HG02588 (cell line): ENCODE measurements around the gene DAAM1.

Experiments used
- ATAC-seq: cut with Tn5 transposase; IDR thresholded peaks from one replicate; pipeline ENCODE4 v1.9.1; 2021; ENCODE audit warnings: mild to moderate bottlenecking, moderate library complexity; ENCODE audit not compliant: unreplicated experiment

Gene DAAM1

DNA sequence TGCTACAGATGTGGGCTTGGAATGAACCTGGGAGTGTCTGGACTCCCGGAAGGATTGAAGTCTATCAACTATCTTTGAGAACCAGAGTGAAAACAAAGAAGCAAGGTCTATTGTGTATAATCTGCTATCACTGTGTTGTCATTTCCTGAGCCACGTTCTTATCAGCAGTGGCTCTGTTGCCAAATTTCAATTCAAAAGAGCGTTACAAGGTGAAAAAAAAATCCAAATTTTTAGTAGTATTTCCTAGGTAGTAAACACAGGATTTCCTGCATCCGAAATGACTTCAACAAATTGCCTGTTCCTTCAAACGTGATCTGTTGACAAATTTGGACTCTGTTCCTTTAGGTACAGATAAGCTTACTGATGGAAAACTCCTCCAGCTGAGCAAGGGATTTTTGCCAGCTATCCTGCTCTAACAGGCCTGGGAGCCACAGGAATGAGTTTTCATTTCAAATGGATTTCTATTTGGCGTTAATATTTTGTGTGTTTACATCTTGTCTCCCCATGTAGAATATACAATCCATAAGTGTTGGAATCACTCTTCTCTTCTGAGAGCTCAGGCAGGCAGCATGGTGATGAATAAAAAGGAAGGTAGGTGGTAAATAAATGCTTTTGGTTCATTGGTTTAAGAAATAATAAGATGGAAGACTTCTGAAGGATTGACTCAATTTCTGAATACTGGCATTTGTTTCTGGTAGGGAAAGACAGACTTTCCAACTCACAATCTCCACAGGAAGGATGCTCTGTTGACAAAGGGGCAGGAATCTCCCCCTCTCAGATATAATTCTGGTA lies 218.2 kb downstream of the DAAM1 start:
- no peak for ATAC-seq

- ATAC-seq, result no peak
Observed at GRCh38 chr14:59407246-59408010, 219.0 kb downstream of the DAAM1 start.

DNA sequence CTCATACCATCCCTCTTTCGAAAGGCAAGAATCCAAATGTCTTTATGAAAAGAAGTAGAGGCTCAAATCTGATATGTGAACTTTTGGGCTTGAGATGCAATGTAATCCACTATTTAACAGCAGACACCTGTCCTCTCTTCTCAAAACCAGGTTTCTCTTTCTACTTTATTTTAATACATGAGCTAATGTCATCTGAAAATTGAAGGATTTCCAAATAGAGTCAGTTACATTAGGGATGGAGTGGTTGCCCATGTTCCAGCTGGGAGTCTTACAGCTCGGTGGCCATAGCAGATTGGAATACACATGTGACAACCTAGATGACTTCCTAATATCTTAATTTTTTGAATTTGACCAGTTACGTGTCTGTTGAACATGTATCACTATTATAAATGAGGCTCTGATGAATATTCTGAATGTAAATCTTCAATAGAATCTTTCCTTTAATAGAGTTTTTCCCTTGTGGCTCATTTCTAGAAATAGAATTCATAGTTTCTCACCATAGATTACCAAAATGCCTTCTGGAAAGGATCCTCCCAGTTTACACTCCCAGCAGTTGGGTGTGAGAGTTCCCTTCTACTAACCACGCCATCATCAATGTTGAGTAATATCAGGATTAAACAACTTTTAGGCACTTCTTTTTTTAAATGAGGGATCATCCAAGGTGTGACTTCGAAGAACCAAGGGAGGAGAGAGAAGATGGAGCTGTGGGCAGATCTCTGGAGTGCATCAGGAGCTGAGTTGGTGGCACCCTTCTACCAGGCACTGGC lies 227.6 kb downstream of the DAAM1 start:
- no peak for ATAC-seq

- no peak for ATAC-seq
Observed at GRCh38 chr14:59417311-59417710, 228.8 kb downstream of the DAAM1 start.

DNA sequence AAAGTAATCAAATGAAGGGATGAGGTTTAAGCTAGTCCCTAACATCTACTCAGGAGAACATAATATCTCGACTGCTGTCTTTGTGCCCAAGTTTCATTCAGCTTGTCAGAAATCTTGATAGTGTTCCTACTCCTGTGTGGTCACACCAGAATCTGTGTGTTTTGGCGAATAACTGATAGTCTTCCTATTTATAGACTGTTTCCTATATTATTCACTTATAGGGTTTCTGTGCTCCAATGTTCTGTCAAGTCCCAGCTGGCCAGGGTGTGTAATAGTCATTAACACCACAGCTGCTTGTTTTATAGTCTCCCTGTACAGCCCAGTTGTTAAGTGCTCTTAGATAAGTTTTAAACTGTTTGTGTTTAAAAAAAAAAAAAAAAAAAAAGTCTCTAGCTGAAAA lies 230.8 kb downstream of the DAAM1 start:
- ATAC-seq, result no peak
